ENCODE data around the gene FILIP1. TPM values are rescaled to one million over a fixed set of nuclear protein-coding genes. Genes with fewer than 3 reads are reported as not detected.

Gene FILIP1
- total and polyA plus RNA-seq, 2 of the 8 experiments (the other 6 are each of a cell fraction or from before 2014, with no cell fraction given), result 2.4 to 5.7 TPM

DNA sequence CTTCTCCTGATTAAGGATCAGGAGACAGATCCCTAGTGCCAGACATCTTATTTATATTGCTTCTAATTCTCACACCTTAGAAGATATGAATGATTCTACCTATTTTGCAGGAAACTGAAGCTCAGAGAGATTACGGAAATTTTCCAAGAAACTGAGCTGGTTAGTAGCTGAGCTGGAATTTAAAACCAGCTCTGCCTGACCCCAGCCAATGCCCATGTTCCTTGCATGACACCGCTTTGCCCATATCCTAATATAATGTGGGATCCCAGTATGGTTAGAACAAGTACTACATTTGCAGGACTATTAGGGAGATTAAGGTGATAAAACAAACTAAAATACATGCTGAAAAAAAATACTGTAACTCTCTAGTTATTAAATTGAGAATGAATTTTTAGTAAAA lies 210.9 kb downstream of the FILIP1 start (continued):
- TF ChIP-seq, protein P1, sequence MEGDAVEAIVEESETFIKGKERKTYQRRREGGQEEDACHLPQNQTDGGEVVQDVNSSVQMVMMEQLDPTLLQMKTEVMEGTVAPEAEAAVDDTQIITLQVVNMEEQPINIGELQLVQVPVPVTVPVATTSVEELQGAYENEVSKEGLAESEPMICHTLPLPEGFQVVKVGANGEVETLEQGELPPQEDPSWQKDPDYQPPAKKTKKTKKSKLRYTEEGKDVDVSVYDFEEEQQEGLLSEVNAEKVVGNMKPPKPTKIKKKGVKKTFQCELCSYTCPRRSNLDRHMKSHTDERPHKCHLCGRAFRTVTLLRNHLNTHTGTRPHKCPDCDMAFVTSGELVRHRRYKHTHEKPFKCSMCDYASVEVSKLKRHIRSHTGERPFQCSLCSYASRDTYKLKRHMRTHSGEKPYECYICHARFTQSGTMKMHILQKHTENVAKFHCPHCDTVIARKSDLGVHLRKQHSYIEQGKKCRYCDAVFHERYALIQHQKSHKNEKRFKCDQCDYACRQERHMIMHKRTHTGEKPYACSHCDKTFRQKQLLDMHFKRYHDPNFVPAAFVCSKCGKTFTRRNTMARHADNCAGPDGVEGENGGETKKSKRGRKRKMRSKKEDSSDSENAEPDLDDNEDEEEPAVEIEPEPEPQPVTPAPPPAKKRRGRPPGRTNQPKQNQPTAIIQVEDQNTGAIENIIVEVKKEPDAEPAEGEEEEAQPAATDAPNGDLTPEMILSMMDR (IDR thresholded peaks at IDR 0.05; ENCODE audit: control extremely low read depth in 1 of 3, insufficient read depth in 1 of 3, low read depth in 1 of 3, low read length in 3 of 3), result no peak
- no peak for TF ChIP-seq SAP30 (IDR thresholded peaks at IDR 0.05; ENCODE audit: insufficient read depth, insufficient replicate concordance, low read length)
- TF ChIP-seq SP1 (IDR thresholded peaks at IDR 0.05; ENCODE audit: low read depth, low read length), result no peak
- no peak for TF ChIP-seq BCL11A (IDR thresholded peaks at IDR 0.05; ENCODE audit: low read depth in 2 of 2, low read length in 2 of 2)
- TF ChIP-seq CBX5 (IDR thresholded peaks at IDR 0.05; ENCODE audit: low read depth, low read length), result no peak
- TF ChIP-seq, protein P2, sequence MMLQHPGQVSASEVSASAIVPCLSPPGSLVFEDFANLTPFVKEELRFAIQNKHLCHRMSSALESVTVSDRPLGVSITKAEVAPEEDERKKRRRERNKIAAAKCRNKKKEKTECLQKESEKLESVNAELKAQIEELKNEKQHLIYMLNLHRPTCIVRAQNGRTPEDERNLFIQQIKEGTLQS (IDR thresholded peaks at IDR 0.05; ENCODE audit: insufficient read depth, low read depth, low read length), result no peak

Data from H1 (cell line).